RWPE2 (cell line): ENCODE measurements around the gene ARFGAP3.
A peak's percentile ranks its signal among the peaks of the same experiment; 100 is the strongest.

Source experiments
- ATAC-seq: fragments of 200-7000 bp; cut with Tn5 transposase; 3 replicates; pipeline ENCODE4 v1.9.1; 2021; ENCODE audit warnings: low read depth
- DNase-seq: peaks from one replicate; pipeline ENCODE4 v3.0.0-alpha.2; 2020; ENCODE audit warnings: low spot score
- H3K27ac ChIP-seq: fragments of 450-650 bp; 2 replicates; pipeline ENCODE4 v1.5.1; 2017; ENCODE audit warnings: mild to moderate bottlenecking; ENCODE audit not compliant: poor library complexity, severe bottlenecking
- H3K27me3 ChIP-seq: fragments of 250-450 bp; sonication (Bioruptor Pico); 2 replicates; pipeline ENCODE4 v1.5.1; 2021; ENCODE audit warnings: mild to moderate bottlenecking, moderate library complexity; ENCODE audit not compliant: insufficient read depth, poor library complexity, severe bottlenecking
- H3K36me3 ChIP-seq: fragments of 250-450 bp; sonication (Bioruptor Pico); 2 replicates; pipeline ENCODE4 v1.5.1; 2020; ENCODE audit warnings: low read depth, mild to moderate bottlenecking, moderate library complexity
- H3K4me1 ChIP-seq: fragments of 250-450 bp; sonication (Bioruptor Pico); 2 replicates; pipeline ENCODE4 v1.5.1; 2021; ENCODE audit warnings: mild to moderate bottlenecking, moderate library complexity; ENCODE audit not compliant: insufficient read depth, poor library complexity, severe bottlenecking
- H3K4me3 ChIP-seq: fragments of 250-450 bp; sonication (Bioruptor Pico); 2 replicates; pipeline ENCODE4 v1.5.1; 2021; ENCODE audit warnings: mild to moderate bottlenecking, moderate library complexity; ENCODE audit not compliant: severe bottlenecking
- H3K9me3 ChIP-seq: fragments of 250-450 bp; sonication (Bioruptor Pico); 2 replicates; pipeline ENCODE4 v1.5.1; 2021; ENCODE audit warnings: mild to moderate bottlenecking, moderate library complexity; ENCODE audit not compliant: severe bottlenecking
- CTCF ChIP-seq: fragments of 450-650 bp; IDR thresholded peaks from one replicate; pipeline ENCODE4 v1.5.1; 2017; ENCODE audit warnings: mild to moderate bottlenecking, moderate library complexity; ENCODE audit not compliant: poor library complexity, severe bottlenecking

The ARFGAP3 gene

DNA sequence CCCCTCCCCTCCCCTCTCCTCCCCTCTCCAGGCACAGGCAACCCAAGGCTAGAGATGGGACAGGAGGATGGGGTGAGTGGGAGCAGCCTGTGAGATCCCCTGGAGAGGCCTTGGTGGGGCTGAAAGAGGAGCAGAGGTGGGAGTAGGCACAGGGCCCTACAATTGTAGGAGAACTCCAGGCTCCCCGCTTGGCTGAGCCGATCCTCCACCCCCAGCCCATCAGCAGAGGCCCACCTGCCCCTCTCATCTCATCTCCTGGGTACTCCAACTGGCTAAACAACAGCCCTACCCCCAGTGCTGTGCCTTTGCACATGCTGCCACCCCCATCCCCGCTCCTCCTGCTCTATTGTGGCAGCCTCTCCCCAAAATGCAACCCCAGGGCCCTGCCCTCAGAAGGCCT lies 84.4 kb downstream of the ARFGAP3 start:
- Histone ChIP-seq H3K9me3 (no peaks in the 10 kb centered on the region), H3K27me3 (no peaks in the 10 kb centered on the region), H3K4me3 (no peak overlapping the region), H3K4me1 (peaks cover 8% of the 10 kb centered on the region), H3K36me3 (no peaks in the 10 kb centered on the region), H3K27ac (no peak overlapping the region)
- ATAC-seq: no peak
- DNase-seq: no peak
- TF ChIP-seq CTCF: no peak

GRCh38 chr22:42770941-42771647 lies 86.0 kb downstream of the ARFGAP3 start:
- ATAC-seq: no peak
- Histone ChIP-seq H3K36me3 (no peaks in the 10 kb centered on the region), H3K9me3 (no peaks in the 10 kb centered on the region), H3K27ac (no peak overlapping the region), H3K4me1 (peaks cover 8% of the 10 kb centered on the region), H3K4me3 (no peak overlapping the region), H3K27me3 (no peaks in the 10 kb centered on the region)
- DNase-seq: no peak
- no peak for TF ChIP-seq CTCF

- Histone ChIP-seq H3K27me3 (no peaks in the 10 kb centered on the region), H3K9me3 (no peaks in the 10 kb centered on the region), H3K36me3 (no peaks in the 10 kb centered on the region), H3K4me1 (peaks cover 8% of the 10 kb centered on the region), H3K27ac (no peak overlapping the region), H3K4me3 (no peak overlapping the region)
- DNase-seq: no peak
- TF ChIP-seq CTCF: no peak
- ATAC-seq: no peak
Observed at GRCh38 chr22:42770448-42770726, 86.7 kb downstream of the ARFGAP3 start.

GRCh38 chr22:42769574-42770447 lies 87.3 kb downstream of the ARFGAP3 start:
- TF ChIP-seq CTCF: no peak
- Histone ChIP-seq H3K36me3 (no peaks in the 10 kb centered on the region), H3K9me3 (no peaks in the 10 kb centered on the region), H3K4me3 (no peak overlapping the region), H3K27me3 (no peaks in the 10 kb centered on the region), H3K27ac (no peak overlapping the region), H3K4me1 (peaks cover 8% of the 10 kb centered on the region)
- no peak for DNase-seq
- ATAC-seq: peak; percentile 35; the same call in 2 of the 3 replicates

GRCh38 chr22:42769238-42769573 lies 87.9 kb downstream of the ARFGAP3 start:
- Histone ChIP-seq H3K27me3 (no peaks in the 10 kb centered on the region), H3K36me3 (no peaks in the 10 kb centered on the region), H3K9me3 (no peaks in the 10 kb centered on the region), H3K4me1 (peaks cover 8% of the 10 kb centered on the region), H3K27ac (no peak overlapping the region), H3K4me3 (no peak overlapping the region)
- no peak for ATAC-seq
- DNase-seq: no peak
- TF ChIP-seq CTCF: no peak
